Dedifferentiated amniotic fluid mesenchymal stem cell (primary cell): ENCODE data around the gene SPSB1.

Source experiments
- DNase-seq: peaks from one replicate; pipeline ENCODE4 v3.0.0-alpha.2; 2016; ENCODE audit errors: extremely low spot score

The SPSB1 gene

DNA sequence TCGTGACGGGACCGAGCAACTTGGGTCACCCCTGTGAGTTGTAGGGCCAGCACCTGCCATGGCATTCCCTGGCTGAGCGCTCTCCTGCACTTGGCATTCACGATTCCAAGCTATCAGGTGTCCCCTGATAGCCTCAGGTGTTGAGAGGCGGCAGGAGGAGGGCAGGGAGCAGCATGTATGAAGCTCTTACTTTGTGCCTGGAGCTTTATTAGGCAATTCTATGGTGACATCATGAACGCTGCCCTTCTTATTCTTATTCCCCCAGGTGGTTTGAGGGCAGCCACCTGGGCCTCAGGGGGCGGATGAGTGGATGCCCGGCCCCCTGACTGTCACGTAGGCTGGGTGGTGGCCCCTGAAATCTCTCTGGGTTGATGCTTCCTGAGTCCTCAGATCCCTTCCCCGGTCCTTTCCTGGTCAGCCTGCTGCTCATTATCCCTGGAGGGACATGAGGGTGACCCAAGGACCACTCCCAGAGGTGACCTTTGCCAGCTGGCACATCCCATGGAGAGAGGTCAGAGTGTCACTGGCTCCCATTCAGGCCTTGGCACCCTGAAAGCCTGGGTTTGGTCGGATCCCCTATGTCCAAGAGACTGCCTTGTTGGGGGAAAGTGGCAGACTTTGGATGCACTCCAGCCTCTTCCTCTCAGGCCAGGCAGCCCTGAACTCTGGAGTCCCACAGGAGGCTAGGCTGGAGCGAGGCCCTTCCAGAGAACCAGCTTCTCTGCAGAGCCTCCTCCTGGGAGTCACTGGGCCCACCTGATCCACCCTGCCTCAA lies 51.9 kb downstream of the SPSB1 start:
- DNase-seq = no peak

DNA sequence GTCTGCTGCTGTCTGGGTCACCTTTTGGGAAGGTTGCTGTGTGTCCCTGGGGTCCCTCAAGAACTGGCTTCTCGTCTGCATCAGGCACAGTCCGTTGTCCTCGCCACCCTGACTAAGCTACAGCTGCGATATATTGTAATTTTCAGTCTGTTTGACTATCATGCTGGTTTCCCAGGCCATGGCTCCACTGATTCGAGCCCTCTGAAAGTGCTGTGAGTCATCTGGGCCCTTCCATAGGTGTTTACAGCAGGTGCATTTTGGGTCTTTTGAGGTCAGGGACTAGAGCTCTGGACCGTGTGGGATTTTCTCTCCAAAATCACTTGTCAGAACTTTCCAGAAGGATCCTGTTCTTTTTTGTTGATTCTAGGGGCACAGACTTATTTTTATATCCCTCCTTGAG lies 52.8 kb downstream of the SPSB1 start:
- DNase-seq = no peak

DNA sequence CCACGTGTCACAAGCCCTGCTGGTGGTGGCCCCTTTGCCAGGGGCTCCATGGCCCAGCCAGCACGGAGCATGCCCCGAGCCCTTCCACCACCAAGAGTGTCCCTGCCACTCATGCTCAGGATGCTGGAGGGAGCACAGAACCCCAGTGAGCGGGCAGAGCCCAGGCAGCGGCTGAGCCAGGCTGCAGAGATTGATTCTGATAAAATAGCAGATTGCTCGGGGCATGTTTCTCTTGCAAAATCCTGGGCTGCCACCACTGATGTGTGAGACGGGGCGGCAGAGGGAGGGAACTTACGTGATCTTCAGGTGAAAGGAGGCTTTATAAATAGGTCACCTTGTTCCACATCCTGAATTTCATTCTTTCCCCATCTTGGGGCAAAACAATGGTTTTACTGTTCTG lies 53.2 kb downstream of the SPSB1 start:
- no peak for DNase-seq

DNA sequence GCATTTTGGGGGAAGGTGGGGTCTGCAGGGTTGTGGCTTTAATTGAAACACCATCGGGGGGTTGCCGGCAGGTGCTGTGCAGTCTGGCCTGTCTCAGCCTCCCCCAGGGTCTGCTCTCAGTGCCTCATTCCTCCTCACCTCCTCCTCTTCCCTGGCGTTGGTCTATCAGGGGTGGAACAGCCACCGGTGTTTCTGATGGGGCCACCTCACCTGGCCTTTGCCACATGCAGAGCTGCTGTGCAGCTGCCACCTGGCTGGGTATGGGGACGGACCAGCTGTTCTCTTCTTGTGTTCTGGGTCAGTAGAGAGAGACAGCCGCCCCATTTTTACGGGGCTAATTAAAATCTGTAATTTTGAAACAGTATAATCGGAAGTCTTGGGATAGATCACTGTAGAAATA lies 53.9 kb downstream of the SPSB1 start:
- DNase-seq = no peak

DNA sequence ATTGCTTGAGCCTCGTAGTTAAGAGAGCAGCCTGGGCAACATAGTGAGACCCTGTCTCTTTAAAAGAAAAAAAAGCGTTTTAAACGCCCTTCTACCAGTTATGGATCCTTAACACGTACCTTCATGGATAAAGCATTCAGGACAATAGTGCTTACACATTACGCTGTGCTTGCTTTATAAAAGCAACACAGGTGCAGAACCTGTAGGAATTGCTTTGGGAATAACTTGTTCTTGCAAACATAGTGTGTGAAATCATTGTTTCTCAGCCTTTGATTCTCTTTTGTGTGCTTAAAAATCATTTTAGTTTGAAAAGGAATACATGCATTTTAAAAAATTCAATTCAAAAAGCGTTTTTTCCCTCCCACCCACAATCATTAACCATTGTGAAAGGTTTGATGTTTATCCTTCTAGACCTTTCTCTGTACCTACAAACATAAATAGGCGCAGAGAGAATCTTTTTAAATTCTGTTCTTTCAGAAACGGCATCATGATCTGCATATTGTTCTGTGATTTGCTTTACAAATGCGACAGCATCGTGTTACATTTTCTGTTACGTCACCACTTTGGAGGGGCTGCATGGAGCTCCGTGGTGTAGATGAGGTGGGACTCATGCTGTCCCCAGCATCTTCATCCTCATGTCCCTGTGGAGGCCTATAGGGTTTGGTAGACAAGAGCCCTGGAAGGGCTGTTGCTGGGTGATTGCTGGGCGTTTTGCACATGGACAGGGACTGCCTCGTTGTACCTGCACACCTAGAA lies 54.6 kb downstream of the SPSB1 start:
- DNase-seq = no peak

DNA sequence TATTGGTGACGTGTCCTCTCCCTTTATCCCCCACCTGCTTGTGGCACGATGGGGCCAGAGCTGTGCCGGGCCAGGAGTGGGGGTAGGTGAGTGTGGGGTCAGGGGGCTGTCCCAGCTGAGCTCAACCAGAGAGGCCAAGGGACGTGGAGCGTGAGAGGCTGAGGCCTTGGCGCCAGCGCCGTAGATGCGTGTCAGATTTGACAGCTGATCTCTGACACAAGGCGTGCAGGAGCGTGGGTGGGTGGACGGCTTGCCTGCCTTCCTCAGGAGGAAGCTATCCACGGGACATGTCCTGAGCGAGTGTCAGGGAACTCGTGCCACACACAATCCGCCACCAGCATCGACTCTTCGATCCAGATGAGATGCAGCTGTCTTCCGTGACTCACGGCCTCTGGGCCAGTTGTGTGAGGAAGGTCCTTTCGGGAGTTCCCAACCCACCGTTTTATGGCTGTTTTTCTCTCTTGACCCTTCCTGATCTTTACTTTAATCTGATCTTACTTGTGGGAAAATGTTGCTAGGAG lies 56.7 kb downstream of the SPSB1 start:
- no peak for DNase-seq

DNA sequence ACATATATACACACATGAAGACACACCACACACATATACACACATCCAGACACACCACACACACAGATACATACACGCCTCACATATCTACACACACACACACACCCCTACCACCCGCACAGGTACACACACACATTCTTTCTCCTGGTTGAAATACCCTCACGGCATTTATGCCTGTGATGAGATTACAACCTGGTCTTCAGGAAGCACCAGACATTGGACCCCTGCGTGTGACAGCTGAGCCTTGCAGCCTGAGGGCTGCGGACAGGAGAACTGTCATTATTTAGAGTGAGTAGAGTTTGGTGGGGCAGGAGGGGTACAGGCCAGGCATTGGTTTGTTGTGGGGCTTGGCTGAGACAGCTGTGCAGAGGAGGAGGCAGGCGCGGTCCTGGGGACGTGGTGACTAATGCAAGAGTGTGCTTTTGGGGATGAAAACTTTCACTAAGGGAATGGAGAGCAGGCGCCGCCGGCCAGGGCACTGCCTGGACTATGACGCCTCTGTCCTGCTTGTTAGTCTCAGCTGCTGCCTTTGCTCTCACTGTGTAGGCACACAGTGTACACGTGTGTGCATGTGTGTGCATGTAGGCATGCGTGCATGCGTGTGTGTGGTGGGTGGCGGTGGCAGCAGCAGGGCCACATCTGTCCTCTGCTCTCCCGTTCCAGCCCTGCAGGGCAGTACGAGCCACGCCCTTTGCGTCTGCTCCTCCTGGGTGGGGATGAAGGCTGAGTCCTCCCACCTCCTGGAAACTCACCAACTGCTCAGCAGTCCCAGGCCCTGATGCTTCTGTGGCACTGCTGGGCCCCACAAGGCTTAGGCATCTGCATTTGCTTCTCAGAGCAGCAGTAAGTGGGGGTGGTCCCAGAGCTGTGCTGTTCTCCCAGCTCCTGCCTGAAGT lies 57.6 kb downstream of the SPSB1 start:
- DNase-seq = peak; percentile 25

DNA sequence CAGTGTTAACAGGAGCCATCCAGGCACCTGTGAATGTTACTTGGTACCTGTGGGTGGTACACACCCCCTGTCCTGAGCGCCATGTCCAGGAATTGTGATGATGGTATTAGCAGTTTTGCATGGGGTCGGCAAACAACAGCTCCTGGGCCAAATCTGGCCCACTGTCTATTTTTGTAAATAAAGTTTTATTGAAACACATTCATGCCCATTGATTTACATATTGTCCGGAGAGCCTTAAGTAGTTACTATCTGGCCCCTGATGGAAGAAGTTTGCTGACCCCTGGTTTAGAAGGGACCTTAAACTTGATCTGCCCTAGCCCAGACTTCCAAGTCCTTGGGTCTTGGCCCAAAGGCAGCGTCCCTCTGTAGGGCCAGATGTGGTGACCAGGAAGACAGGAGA lies 58.3 kb downstream of the SPSB1 start:
- no peak for DNase-seq

DNA sequence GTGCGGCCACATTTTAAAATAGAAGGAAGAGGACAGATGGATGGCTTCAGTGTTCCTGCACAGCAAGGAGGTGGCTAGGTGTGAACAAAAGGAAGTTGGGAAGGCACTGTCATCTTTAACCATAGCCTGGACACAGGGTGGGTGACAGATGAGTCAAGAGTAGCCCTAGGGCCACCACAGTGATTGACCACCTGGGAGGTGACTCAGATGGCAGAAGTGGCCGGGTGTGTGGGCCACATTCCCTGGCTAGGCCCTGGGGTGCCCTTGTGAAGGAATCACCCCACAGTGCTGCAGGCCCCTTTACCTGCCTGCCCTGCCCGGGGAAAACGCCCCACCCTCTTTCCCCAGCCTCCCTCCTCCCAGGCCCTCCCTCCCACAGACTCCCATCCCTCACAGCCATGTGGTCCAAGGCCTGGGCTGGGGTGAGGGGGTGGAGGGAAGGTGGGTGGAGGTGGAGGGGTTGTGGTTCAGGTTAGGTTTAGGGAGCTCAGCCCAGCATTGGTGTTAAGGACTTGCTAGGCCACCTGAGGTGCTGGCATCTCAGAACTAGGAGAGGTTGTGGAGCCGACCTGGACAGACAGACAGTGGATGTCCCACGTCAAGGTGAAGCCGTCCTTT lies 59.1 kb downstream of the SPSB1 start:
- no peak for DNase-seq

DNA sequence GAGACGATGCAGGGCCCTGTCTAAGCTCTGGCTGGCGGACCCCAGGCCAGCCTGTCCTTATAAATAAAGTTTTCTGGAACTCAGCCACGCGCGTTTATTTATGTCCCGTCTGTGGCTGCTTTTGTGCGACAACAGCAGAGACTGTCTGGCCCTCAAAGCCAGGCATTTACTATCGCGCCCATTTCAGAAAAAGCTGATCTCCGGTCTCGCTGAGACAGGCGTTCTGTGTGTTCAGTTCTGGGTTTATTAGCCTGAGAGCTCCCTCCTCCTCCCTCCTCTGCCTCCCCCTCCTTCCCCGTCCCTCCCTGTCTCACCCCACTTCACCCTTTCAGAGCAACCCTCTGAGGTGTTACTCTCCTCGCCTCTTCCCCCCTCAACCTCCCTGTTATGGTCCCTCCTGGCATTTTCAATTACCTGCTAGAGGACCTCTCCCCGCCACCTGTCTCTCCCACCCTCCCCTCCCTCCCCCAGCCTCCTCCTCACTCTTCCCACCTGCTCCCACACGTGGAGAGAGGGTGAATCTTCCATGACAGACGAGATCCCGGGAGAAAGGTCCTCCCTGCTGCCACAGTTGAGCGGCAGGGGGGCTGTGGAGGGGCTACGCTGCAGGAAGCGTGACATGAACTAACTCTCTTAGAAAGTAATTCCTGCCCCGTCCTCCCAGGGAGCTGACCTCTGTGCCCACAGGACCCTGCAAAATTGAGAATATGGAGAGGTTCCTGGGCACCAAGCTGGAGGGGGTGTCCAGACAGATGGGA lies 59.9 kb downstream of the SPSB1 start:
- no peak for DNase-seq

DNA sequence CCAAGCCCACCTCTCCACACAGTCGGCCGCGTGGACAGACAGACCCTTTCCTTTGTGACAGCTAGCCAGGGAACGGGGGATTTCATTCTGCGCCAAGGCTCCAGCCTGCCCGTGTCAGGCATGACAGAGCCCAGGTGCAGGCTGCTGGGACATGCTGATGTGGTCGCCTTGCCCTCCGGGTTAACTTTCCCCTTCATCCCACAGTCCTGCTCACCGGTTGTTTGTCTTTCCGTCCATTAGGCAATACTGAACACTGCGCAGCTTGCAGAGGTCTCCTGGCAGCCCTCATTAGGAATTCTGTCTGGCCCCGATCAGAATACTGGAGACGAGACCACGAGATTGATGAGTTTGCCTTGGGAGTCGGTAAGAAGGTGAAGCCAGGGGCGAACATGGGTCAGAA lies 62.8 kb downstream of the SPSB1 start:
- no peak for DNase-seq

DNA sequence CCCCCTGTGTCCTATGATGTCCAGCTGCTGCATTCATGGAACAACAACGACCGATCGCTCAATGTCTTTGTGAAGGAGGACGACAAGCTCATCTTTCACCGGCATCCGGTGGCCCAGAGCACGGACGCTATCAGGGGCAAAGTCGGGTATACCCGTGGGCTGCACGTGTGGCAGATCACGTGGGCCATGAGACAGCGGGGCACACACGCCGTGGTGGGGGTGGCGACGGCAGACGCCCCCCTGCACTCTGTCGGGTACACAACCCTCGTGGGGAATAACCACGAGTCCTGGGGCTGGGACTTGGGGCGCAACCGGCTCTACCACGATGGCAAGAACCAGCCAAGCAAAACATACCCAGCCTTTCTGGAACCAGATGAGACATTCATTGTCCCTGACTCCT lies 63.3 kb downstream of the SPSB1 start:
- no peak for DNase-seq

DNA sequence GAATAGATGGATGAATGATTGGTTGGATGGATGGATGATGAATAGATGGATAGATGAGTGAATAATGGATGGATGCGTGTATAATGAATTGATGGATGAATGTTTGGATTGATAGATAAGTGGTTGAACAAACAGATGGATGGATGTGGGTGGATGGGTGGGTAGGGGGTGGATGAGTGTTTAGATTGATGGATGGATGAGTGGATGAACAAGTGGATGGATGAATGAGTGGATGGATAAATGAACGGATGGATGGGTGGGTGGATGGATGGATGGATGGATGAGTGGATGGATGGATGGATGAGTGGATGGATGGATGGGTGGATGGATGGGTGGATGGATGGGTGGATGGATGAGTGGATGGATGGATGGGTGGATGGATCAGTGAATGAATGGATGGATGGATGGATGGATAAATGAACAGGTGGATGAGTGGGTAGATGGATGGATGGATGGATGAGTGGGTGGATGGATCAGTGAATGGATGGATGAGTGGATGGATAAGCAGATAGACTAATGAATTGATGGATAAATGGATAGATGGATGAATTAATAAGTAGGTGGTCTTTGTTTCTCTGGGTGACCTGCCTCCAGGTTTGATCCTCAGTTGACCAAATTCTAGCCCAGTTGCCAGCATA lies 64.3 kb downstream of the SPSB1 start:
- no peak for DNase-seq

DNA sequence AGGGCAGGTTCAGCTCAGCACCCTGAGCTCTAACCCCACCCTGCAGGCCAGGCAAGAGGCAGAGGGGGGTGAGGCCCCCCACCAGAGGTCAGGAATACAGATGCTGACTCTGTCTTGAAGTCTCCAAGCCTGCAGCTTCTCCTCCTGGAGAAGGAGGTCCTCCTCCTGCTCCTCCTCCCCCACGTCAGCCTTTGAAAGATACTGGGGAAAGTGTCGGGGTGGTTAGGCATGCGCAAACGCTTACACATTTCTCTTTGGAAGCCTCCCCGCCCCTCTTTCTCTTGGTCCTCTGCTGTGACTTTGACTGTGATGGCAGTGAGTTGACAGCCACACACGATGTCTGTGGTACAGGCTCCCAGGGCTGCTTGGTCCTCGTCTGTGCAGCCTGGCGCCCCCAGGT lies 65.3 kb downstream of the SPSB1 start:
- no peak for DNase-seq

DNA sequence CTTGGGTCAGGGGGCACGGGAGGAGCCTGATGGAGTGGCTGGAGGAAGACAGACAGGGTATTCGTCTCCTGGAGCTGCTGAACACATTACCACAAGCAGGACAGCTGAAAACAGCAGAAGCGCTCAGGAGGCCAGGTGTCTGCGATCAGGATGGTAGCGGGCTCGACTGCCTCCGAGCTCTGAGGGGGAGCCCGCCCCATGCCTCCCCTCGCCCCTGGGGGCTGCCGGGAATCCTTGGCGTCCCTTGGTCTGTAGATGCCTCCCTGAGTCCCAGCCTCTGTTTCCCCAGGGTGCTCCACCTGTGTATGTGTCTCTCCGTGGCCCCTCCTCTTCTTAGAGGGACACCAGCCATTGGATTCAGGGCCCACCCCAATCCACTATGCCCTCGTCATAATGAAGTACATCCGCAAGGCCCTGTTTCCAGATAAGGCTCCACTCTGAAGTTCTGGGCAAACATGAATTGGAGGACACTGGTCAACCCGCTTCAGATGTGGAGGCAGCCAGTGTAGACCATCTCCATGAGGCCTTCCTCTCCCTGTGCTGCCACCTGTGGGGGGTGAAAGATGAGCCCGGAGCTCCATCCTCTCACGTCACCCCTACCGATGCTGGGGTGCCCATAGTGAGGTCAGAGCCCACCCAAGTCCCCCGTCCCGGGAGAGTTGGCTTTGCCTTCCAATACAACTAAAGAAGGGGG lies 67.8 kb downstream of the SPSB1 start:
- no peak for DNase-seq

DNA sequence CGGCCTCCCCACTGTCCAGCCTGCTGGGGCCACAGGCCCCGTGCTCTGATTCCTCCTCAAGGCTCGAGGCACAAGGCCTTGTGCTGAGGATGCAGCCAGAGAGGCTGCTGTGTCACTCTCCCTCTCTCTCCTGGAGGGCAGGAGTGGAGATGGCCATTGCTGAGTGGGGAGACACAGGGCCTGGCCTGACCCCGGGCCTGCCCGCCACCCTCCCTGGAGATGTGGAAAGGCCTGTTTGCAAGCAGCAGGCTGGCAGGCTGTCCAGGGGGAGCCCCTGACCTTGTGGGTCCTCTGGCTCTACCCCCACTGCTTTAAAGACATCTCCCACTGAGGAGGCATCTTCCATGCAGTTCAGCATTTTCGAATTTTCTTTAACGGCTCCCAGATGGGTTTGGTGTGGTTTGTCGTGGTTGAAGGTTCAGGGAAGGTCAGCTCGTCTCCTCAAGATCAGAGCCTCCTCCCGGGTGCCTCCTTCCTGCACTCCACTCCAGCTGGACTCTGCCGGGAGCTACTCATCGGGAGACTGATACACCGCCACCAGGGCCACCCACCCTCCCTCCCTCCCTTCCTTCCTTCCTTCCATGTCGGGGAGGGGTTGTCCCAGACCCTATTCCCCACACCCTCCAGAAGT lies 69.1 kb downstream of the SPSB1 start:
- DNase-seq = no peak

DNA sequence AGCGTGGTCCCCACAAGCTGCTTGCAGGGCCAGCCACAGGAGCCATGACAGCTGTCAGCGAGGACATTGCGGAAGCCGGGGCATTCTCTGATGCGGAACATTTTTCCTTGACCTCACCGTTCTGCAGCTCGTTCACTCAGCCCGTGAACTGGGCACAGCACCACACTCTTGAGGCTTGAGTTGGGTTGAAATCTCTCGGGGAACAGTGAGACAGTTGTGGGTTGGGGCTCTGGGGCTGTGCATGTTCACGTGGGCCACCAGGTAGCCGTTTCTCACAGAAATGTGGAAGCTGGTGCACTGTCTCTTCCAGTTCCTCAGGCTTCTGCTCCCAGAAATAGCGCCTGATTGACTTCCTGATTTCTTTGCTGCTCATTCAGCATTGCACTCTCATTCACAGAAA lies 69.8 kb downstream of the SPSB1 start:
- DNase-seq = no peak

DNA sequence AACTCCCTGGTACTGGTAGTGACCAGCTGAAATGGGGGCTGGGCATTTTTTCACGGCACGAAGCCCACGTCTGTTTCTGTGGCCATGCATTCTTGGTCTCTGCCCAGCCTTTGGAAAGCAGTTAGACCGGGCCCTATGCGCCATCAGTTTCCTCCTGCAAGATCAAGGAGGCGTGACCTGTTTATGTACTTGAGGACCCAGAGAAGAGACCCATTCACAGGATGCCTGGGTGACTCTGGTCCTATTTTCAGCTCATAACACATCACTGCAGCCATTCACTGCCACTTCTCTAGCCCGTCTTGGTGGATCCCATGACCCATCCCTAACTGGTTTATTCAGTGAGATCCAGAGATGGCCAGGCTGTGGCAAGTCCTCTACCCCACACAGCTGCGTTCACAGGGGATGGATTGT lies 70.4 kb downstream of the SPSB1 start:
- DNase-seq = no peak

DNA sequence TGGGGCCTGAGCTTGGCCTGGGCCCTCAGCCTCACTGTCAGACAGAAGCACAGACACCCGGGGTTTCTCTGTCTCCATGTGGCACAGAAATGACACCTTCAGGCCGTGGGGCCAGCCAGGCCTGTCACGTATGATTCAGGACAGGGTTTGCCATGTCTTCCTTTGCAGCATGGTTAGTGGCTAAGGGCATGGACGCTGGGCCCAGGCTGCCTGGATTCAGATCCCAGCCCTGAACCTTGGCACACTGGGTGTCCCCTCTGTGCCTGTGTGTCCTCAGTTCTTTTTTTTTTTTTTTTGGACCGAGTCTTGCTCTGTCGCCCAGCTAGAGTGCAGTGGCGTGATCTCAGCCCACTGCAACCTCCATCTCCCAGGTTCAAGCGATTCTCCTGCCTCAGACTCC lies 73.6 kb downstream of the SPSB1 start:
- DNase-seq = no peak
